Mesenchymal stem cell (in vitro differentiated cells and primary cell): ENCODE data around the gene ALAD.

Experiments
- DNase-seq: peaks from one replicate; pipeline ENCODE4 v3.0.0-alpha.2; 2013
- H2AFZ ChIP-seq: one replicate; pipeline ENCODE4 v1.6.1; 2013; ENCODE audit warnings: low read depth, mild to moderate bottlenecking, control low read depth, inconsistent platforms, low read length, moderate library complexity
- H2AK5ac ChIP-seq: 2 replicates; pipeline ENCODE4 v1.6.1; 2013; ENCODE audit warnings: low read length, moderate library complexity, mild to moderate bottlenecking, inconsistent platforms; ENCODE audit not compliant: severe bottlenecking
- H2BK120ac ChIP-seq: one replicate; pipeline ENCODE4 v1.6.1; 2013; ENCODE audit warnings: low read depth, mild to moderate bottlenecking, inconsistent platforms, low read length, moderate library complexity
- H2BK12ac ChIP-seq, 2 experiments: one replicate each; pipeline ENCODE4 v1.6.1; 2013; ENCODE audit warnings: inconsistent platforms in 2 of 2, low read length in 2 of 2, mild to moderate bottlenecking in 2 of 2, moderate library complexity in 2 of 2, control low read depth in 1 of 2
- H2BK15ac ChIP-seq: one replicate; pipeline ENCODE4 v1.6.1; 2013; ENCODE audit warnings: mild to moderate bottlenecking, low read depth, inconsistent platforms; ENCODE audit not compliant: poor library complexity, severe bottlenecking
- H2BK5ac ChIP-seq: 2 replicates; pipeline ENCODE4 v1.6.1; 2013; ENCODE audit warnings: low read depth, mild to moderate bottlenecking, low read length, control low read depth, inconsistent platforms; ENCODE audit not compliant: poor library complexity, severe bottlenecking
- H3K14ac ChIP-seq, 2 experiments: one replicate each; pipeline ENCODE4 v1.6.1; 2013; ENCODE audit warnings: inconsistent platforms in 2 of 2, low read length in 2 of 2, control low read depth in 1 of 2, mild to moderate bottlenecking in 1 of 2, moderate library complexity in 1 of 2
- H3K18ac ChIP-seq, 2 experiments: one replicate each; pipeline ENCODE4 v1.6.1; 2013; ENCODE audit warnings: inconsistent platforms in 2 of 2, low read length in 2 of 2, control low read depth in 1 of 2, low read depth in 1 of 2, mild to moderate bottlenecking in 1 of 2
- H3K23ac ChIP-seq, 2 experiments: one replicate each; pipeline ENCODE4 v1.6.1; 2013; ENCODE audit warnings: inconsistent platforms in 2 of 2, low read length in 2 of 2, mild to moderate bottlenecking in 2 of 2, moderate library complexity in 2 of 2, control low read depth in 1 of 2
- H3K27ac ChIP-seq: 2 replicates; pipeline ENCODE4 v1.5.1; 2013; ENCODE audit warnings: mild to moderate bottlenecking, moderate library complexity, low read length, control low read depth, inconsistent platforms; ENCODE audit not compliant: poor library complexity, severe bottlenecking
- H3K27me3 ChIP-seq, 2 experiments: 2 replicates each; pipeline versions ENCODE4 v1.6.1 to v1.7.0; 2013; ENCODE audit warnings: low read length in 2 of 2, mild to moderate bottlenecking in 2 of 2, moderate library complexity in 2 of 2, control low read depth in 1 of 2, inconsistent platforms in 1 of 2; ENCODE audit not compliant: control insufficient read depth in 1 of 2, insufficient read depth in 1 of 2
- H3K36me3 ChIP-seq, 2 experiments: 2 replicates each; pipeline versions ENCODE4 v1.6.1 to v1.7.0; 2013; ENCODE audit warnings: low read length in 2 of 2, control low read depth in 1 of 2, inconsistent platforms in 1 of 2, low read depth in 1 of 2, mild to moderate bottlenecking in 1 of 2; ENCODE audit not compliant: insufficient read depth in 2 of 2, control insufficient read depth in 1 of 2
- H3K4ac ChIP-seq, 2 experiments: one replicate each; pipeline ENCODE4 v1.6.1; 2013; ENCODE audit warnings: inconsistent platforms in 2 of 2, low read length in 2 of 2, mild to moderate bottlenecking in 2 of 2, moderate library complexity in 2 of 2, control low read depth in 1 of 2, low read depth in 1 of 2
- H3K4me1 ChIP-seq: 2 replicates; pipeline ENCODE4 v1.6.1; 2013; ENCODE audit warnings: low read depth, low read length, control low read depth; ENCODE audit not compliant: control insufficient read depth, insufficient read depth
- H3K4me2 ChIP-seq: 2 replicates; pipeline ENCODE4 v1.6.1; 2013; ENCODE audit warnings: low read length, mild to moderate bottlenecking, inconsistent platforms; ENCODE audit not compliant: poor library complexity, severe bottlenecking
- H3K4me3 ChIP-seq, 2 experiments: 2 replicates each; pipeline versions ENCODE4 v1.5.1 to v1.7.0; 2013; ENCODE audit warnings: low read length in 2 of 2, mild to moderate bottlenecking in 2 of 2, control low read depth in 1 of 2, low read depth in 1 of 2; ENCODE audit not compliant: insufficient read depth in 1 of 2
- H3K79me1 ChIP-seq: replicated peaks from 2 replicates; pipeline ENCODE4 v1.6.1; 2013; ENCODE audit warnings: mild to moderate bottlenecking, control low read depth, low read length, inconsistent platforms; ENCODE audit not compliant: poor library complexity, severe bottlenecking
- H3K9ac ChIP-seq: 2 replicates; pipeline ENCODE4 v1.7.0; 2013; ENCODE audit warnings: mild to moderate bottlenecking, low read length, moderate library complexity
- H3K9me3 ChIP-seq: 2 replicates; pipeline ENCODE4 v1.7.0; 2013; ENCODE audit warnings: mild to moderate bottlenecking, low read length; ENCODE audit not compliant: control insufficient read depth
- H4K8ac ChIP-seq: one replicate; pipeline ENCODE4 v1.6.1; 2013; ENCODE audit warnings: inconsistent platforms, mild to moderate bottlenecking, low read length, moderate library complexity
- H4K91ac ChIP-seq: one replicate; pipeline ENCODE4 v1.6.1; 2013; ENCODE audit warnings: mild to moderate bottlenecking, low read length, inconsistent platforms
- WGBS: methylation state at CpG from one replicate; pipeline ENCODE4 v1.1.7; 2013; ENCODE audit warnings: mixed read lengths; 5-methylcytosine and 5-hydroxymethylcytosine counted together

The ALAD gene

GRCh38 chr9:113399646-113400200, 1.4 kb downstream of the ALAD start:
- Histone ChIP-seq H2BK12ac (no peak overlapping the region), H2AFZ (no peak overlapping the region), H2AK5ac (peak overlapping the region; percentile 89), H2BK5ac (no peak overlapping the region), H3K27me3 (no peaks in the 10 kb centered on the region), H3K79me1 (peaks cover 32% of the 10 kb centered on the region), H3K4me2 (peak overlapping the region; percentile 26), H3K9me3 (no peaks in the 10 kb centered on the region), H2BK120ac (no peak overlapping the region), H3K14ac (no peak overlapping the region), H3K4me3 (peak overlapping the region in 1 of 2 experiments; percentile 91), H3K9ac (peak overlapping the region; percentile 85), H3K27ac (no peak overlapping the region), H3K4me1 (peaks cover 26% of the 10 kb centered on the region), H3K36me3 (peaks cover 9 to 11% of the 10 kb centered on the region in 2 experiments), H4K91ac (no peak overlapping the region), H3K23ac (no peak overlapping the region), H2BK15ac (no peak overlapping the region), H4K8ac (no peak overlapping the region), H3K4ac (no peak overlapping the region), H3K18ac (no peak overlapping the region)
- WGBS = 91% methylated on average over 3 of the region's 3 CpGs
- DNase-seq = no peak

GRCh38 chr9:113398796-113399195, 2.3 kb downstream of the ALAD start:
- H2BK15ac ChIP-seq = no peak overlapping the region
- H2BK120ac ChIP-seq = no peak overlapping the region
- peaks cover 11 to 14% of the 10 kb centered on the region in 2 experiments for H3K36me3 ChIP-seq
- H3K27me3 ChIP-seq = no peaks in the 10 kb centered on the region
- H3K23ac ChIP-seq = no peak overlapping the region
- peak; percentile 40 for DNase-seq
- peaks cover 26% of the 10 kb centered on the region for H3K4me1 ChIP-seq
- no peak overlapping the region for H3K4me2 ChIP-seq
- no peaks in the 10 kb centered on the region for H3K9me3 ChIP-seq
- 76% methylated on average over 5 of the region's 5 CpGs for WGBS
- H2AK5ac ChIP-seq = no peak overlapping the region
- H2AFZ ChIP-seq = no peak overlapping the region
- H3K27ac ChIP-seq = peak overlapping the region; percentile 71
- peaks cover 34% of the 10 kb centered on the region for H3K79me1 ChIP-seq
- H4K91ac ChIP-seq = no peak overlapping the region
- no peak overlapping the region for H3K18ac ChIP-seq
- H3K4me3 ChIP-seq = peak overlapping the region in 1 of 2 experiments; percentile 4
- no peak overlapping the region for H2BK5ac ChIP-seq
- H2BK12ac ChIP-seq = no peak overlapping the region
- no peak overlapping the region for H3K4ac ChIP-seq
- H3K9ac ChIP-seq = peak overlapping the region; percentile 48
- H3K14ac ChIP-seq = no peak overlapping the region
- H4K8ac ChIP-seq = no peak overlapping the region

GRCh38 chr9:113397203-113397631, 3.9 kb downstream of the ALAD start:
- peak overlapping the region in 1 of 2 experiments; percentile 13 for H3K4ac ChIP-seq
- H3K4me3 ChIP-seq = no peak overlapping the region
- peaks cover 26% of the 10 kb centered on the region for H3K4me1 ChIP-seq
- peaks cover 34% of the 10 kb centered on the region for H3K79me1 ChIP-seq
- no peak overlapping the region for H2BK120ac ChIP-seq
- no peak overlapping the region for H3K23ac ChIP-seq
- peak overlapping the region in 1 of 2 experiments; percentile 73 for H2BK12ac ChIP-seq
- peak overlapping the region in 1 of 2 experiments; percentile 71 for H3K14ac ChIP-seq
- H2BK5ac ChIP-seq = no peak overlapping the region
- H3K4me2 ChIP-seq = no peak overlapping the region
- peak overlapping the region in 1 of 2 experiments; percentile 56 for H3K18ac ChIP-seq
- no peak overlapping the region for H3K27ac ChIP-seq
- peak overlapping the region; percentile 71 for H2AK5ac ChIP-seq
- H3K27me3 ChIP-seq = no peaks in the 10 kb centered on the region
- H2AFZ ChIP-seq = no peak overlapping the region
- H4K8ac ChIP-seq = no peak overlapping the region
- H3K9ac ChIP-seq = no peak overlapping the region
- H3K36me3 ChIP-seq = peaks cover 19% of the 10 kb centered on the region in 2 experiments
- WGBS = 93% methylated on average over 3 of the region's 3 CpGs
- no peaks in the 10 kb centered on the region for H3K9me3 ChIP-seq
- H2BK15ac ChIP-seq = no peak overlapping the region
- DNase-seq = no peak
- H4K91ac ChIP-seq = no peak overlapping the region

GRCh38 chr9:113395000-113395861, 5.9 kb downstream of the ALAD start:
- H4K91ac ChIP-seq = no peak overlapping the region
- DNase-seq = no peak
- H2BK120ac ChIP-seq = no peak overlapping the region
- H3K4me1 ChIP-seq = peaks cover 23% of the 10 kb centered on the region
- no peak overlapping the region for H3K4me3 ChIP-seq
- H3K9ac ChIP-seq = no peak overlapping the region
- H3K9me3 ChIP-seq = no peaks in the 10 kb centered on the region
- 97% methylated on average over 9 of the region's 9 CpGs for WGBS
- H2AK5ac ChIP-seq = no peak overlapping the region
- no peak overlapping the region for H2AFZ ChIP-seq
- H2BK12ac ChIP-seq = no peak overlapping the region
- peak overlapping the region; percentile 2 for H2BK15ac ChIP-seq
- no peak overlapping the region for H4K8ac ChIP-seq
- H3K14ac ChIP-seq = no peak overlapping the region
- no peak overlapping the region for H3K18ac ChIP-seq
- H3K27ac ChIP-seq = no peak overlapping the region
- H2BK5ac ChIP-seq = no peak overlapping the region
- peaks cover 38 to 39% of the 10 kb centered on the region in 2 experiments for H3K36me3 ChIP-seq
- peaks cover 29% of the 10 kb centered on the region for H3K79me1 ChIP-seq
- no peak overlapping the region for H3K4me2 ChIP-seq
- H3K27me3 ChIP-seq = no peaks in the 10 kb centered on the region
- no peak overlapping the region for H3K23ac ChIP-seq
- no peak overlapping the region for H3K4ac ChIP-seq
